SW480 (cell line): ENCODE measurements around the gene IMMP2L.
"Not testable (repeated sequence)": the region's sequence is repeated elsewhere in the genome, so short reads cannot be mapped to it uniquely, and the experiment has no call there.

ENCODE experiments used
- DNase-seq: peaks from one replicate; pipeline ENCODE4 v3.0.0-alpha.2; 2016; ENCODE audit warnings: low spot score

Gene IMMP2L

GRCh38 chr7:111329367-111330234 lies 232.7 kb downstream of the IMMP2L start:
- no peak for DNase-seq

GRCh38 chr7:111328487-111328886 lies 233.8 kb downstream of the IMMP2L start:
- no peak for DNase-seq

GRCh38 chr7:111324776-111325175 lies 237.5 kb downstream of the IMMP2L start:
- no peak for DNase-seq

GRCh38 chr7:111324228-111324627 lies 238.1 kb downstream of the IMMP2L start:
- DNase-seq: no peak

GRCh38 chr7:111323670-111324069 lies 238.6 kb downstream of the IMMP2L start:
- DNase-seq: not testable (repeated sequence)

- DNase-seq: no peak
These were observed 242.2 kb downstream of the IMMP2L start for GRCh38 chr7:111320133-111320532.

- DNase-seq: no peak
These were observed 249.3 kb downstream of the IMMP2L start for GRCh38 chr7:111312966-111313365.

- DNase-seq: no peak
These were observed 253.6 kb downstream of the IMMP2L start for GRCh38 chr7:111308691-111309090.

- no peak for DNase-seq
These were observed 260.4 kb downstream of the IMMP2L start for GRCh38 chr7:111301891-111302290.

GRCh38 chr7:111294494-111294893 lies 267.8 kb downstream of the IMMP2L start:
- no peak for DNase-seq

GRCh38 chr7:111292026-111292470 lies 270.2 kb downstream of the IMMP2L start:
- no peak for DNase-seq

GRCh38 chr7:111290982-111291381 lies 271.3 kb downstream of the IMMP2L start:
- DNase-seq: no peak

- no peak for DNase-seq
These were observed 271.9 kb downstream of the IMMP2L start for GRCh38 chr7:111290419-111290818.

GRCh38 chr7:111288441-111288840 lies 273.9 kb downstream of the IMMP2L start:
- not testable (repeated sequence) for DNase-seq

GRCh38 chr7:111282626-111283025 lies 279.7 kb downstream of the IMMP2L start:
- DNase-seq: no peak

GRCh38 chr7:111274857-111275256 lies 287.4 kb downstream of the IMMP2L start:
- no peak for DNase-seq

- no peak for DNase-seq
These were observed 290.2 kb downstream of the IMMP2L start for GRCh38 chr7:111272092-111272491.

- DNase-seq: not testable (repeated sequence)
These were observed 291.5 kb downstream of the IMMP2L start for GRCh38 chr7:111270794-111271193.

GRCh38 chr7:111268941-111269340 lies 293.4 kb downstream of the IMMP2L start:
- no peak for DNase-seq

GRCh38 chr7:111266613-111267012 lies 295.7 kb downstream of the IMMP2L start:
- DNase-seq: no peak

- no peak for DNase-seq
These were observed 296.9 kb downstream of the IMMP2L start for GRCh38 chr7:111265394-111265793.

- no peak for DNase-seq
These were observed 297.3 kb downstream of the IMMP2L start for GRCh38 chr7:111264981-111265380.

- no peak for DNase-seq
These were observed 298.0 kb downstream of the IMMP2L start for GRCh38 chr7:111264111-111264868.
